Measurements from ENCODE around the gene PIK3C2B.
A peak's percentile ranks its signal among the peaks of the same experiment; 100 is the strongest.

The PIK3C2B gene

DNA sequence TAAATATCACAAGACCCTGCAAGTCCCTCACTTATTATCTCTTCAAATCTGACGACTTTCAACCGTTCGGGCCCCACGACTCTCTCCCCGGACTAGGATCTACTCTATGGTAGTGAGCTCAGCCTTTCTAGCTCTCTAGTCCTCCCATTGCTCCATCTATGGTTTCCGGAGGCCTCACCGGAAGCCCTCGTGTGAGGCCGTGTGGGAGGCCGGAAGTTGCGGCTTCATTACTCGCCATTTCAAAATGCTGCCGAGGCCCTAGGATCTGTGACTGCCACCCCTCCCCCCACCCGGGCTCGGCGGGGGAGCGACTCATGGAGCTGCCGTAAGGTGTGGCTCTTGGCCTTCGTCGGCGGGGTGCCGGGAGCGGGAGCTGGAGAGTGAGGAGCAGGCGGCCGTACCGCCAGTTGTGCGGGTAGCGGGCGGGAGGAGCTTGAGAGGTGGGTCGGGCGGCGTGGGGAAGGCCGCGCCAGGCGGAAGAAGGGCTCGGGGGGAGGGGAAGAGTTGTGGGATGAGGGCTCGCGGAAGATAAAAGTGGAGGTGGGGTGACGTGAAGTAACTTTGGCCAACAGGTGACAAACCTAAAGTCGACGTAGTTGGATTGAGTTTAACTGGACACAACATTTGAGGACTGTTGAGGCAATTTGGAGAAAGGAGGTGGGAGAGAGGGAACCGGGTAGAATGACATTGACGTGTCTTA lies 21.7 kb upstream of the PIK3C2B start, which contains the start of gene MDM4:
TSS of gene MDM4 (plus strand) at position 227 of the 700 bp plus-strand sequence. CDS start 9,113 bp downstream, outside the sequence.
- peak; percentile 79 for DNase-seq (ENCODE audit: low read depth)
- TF ChIP-seq, protein P1, sequence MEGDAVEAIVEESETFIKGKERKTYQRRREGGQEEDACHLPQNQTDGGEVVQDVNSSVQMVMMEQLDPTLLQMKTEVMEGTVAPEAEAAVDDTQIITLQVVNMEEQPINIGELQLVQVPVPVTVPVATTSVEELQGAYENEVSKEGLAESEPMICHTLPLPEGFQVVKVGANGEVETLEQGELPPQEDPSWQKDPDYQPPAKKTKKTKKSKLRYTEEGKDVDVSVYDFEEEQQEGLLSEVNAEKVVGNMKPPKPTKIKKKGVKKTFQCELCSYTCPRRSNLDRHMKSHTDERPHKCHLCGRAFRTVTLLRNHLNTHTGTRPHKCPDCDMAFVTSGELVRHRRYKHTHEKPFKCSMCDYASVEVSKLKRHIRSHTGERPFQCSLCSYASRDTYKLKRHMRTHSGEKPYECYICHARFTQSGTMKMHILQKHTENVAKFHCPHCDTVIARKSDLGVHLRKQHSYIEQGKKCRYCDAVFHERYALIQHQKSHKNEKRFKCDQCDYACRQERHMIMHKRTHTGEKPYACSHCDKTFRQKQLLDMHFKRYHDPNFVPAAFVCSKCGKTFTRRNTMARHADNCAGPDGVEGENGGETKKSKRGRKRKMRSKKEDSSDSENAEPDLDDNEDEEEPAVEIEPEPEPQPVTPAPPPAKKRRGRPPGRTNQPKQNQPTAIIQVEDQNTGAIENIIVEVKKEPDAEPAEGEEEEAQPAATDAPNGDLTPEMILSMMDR (IDR thresholded peaks at IDR 0.05; ENCODE audit: control insufficient read depth, insufficient read depth, low read depth, low read length, missing control alignments), result no peak
- peak within 1 kb of the TSS; percentile 87 for H3K4me3 ChIP-seq (ENCODE audit: control insufficient read depth, low read depth, low read length)

DNA sequence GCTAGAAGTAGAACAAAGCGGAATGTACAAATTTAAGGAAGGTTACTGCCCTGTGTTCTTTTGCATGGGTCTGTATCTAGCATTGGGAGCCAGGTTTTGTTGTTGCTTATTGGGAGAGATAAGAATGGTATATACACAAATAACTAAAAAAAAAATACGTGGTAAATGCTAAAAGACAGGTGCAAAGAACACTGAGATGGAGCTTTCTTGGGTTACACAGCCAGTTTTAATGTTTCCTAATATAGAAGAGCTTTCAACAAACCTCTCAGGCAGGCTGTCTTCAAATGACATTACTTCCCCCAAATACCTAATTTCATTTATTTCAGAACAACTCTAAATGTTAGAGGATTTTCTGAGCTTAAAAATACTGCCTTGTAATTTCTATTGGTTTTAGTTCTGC lies 20.2 kb upstream of the PIK3C2B start:
- H3K4me3 ChIP-seq (ENCODE audit: control insufficient read depth, low read depth, low read length), result no peak overlapping the region
- TF ChIP-seq, protein P1 (IDR thresholded peaks at IDR 0.05; ENCODE audit: control insufficient read depth, insufficient read depth, low read depth, low read length, missing control alignments), result no peak
- DNase-seq (ENCODE audit: low read depth), result no peak

DNA sequence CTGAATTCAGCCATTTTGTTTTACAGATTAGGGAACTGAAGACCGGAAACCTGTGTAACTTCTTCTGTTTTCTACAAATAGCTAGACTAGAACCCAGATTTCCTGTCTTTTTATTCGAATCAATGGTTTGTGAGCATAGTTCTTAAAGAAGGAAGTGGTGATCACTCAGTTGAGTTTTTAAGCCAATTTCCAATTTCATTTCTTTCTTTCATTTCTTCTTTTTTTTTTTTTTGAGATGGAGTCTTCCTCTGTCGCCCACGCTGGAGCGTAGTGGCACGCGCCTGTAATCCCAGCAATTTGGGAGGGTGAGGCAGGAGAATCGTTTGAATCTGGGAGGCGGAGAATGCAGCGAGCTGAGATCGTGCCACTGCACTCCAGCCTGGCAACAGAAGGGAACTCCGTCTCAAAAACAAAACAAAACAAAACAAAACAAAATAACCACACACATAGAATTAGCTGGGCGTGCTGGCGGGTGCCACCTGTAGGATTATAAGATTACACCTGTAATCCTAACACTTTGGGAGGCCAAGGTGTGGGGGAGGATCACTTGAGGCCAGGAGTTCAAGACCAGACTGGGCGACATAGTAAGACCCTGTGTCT lies 18.6 kb upstream of the PIK3C2B start:
- TF ChIP-seq, protein P1 (IDR thresholded peaks at IDR 0.05; ENCODE audit: control insufficient read depth, insufficient read depth, low read depth, low read length, missing control alignments), result no peak
- H3K4me3 ChIP-seq (ENCODE audit: control insufficient read depth, low read depth, low read length), result no peak overlapping the region
- DNase-seq (ENCODE audit: low read depth), result no peak

DNA sequence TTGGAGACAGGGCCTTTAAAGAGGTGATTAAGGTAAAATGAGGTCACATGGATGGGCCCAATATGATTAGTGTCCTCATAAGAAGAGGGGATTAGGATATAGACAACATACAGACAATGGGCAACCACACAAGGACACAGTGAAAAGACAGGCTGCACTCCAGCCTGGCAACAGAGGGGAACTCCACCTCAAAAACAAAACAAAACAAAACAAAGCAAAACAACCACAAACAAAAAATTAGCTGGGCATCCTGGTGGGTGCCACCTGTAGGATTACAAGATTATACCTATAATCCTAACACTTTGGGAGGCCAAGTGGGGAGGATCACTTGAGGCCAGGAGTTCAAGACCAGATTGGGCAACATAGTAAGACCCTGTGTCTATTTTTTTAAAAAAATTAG lies 16.8 kb upstream of the PIK3C2B start:
- no peak for DNase-seq (ENCODE audit: low read depth)
- no peak overlapping the region for H3K4me3 ChIP-seq (ENCODE audit: control insufficient read depth, low read depth, low read length)
- TF ChIP-seq, protein P1 (IDR thresholded peaks at IDR 0.05; ENCODE audit: control insufficient read depth, insufficient read depth, low read depth, low read length, missing control alignments), result no peak

DNA sequence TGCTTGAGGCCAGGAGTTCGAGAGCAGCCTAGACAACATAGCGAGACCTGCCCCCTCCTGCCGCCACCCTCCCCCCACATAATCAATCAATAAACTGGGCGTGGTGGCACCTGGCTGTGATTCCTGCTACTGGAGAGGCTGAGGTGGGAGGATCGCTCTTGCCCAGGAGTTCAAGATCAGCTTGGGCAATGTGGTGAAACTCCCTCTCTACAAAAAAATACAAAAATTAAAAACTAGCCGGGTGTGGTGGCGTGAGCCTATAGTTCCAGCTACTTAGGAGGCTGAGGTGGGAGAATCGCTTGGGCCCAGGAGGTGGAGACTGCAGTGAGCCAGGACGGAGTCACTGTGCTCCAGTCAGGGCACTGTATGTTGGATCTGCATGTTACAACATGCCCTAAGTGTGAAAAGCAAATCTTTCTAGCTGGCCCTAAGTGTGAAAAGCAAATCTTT lies 14.6 kb upstream of the PIK3C2B start:
- TF ChIP-seq, protein P1 (IDR thresholded peaks at IDR 0.05; ENCODE audit: control insufficient read depth, insufficient read depth, low read depth, low read length, missing control alignments), result no peak
- H3K4me3 ChIP-seq (ENCODE audit: control insufficient read depth, low read depth, low read length), result no peak overlapping the region
- DNase-seq (ENCODE audit: low read depth), result no peak

DNA sequence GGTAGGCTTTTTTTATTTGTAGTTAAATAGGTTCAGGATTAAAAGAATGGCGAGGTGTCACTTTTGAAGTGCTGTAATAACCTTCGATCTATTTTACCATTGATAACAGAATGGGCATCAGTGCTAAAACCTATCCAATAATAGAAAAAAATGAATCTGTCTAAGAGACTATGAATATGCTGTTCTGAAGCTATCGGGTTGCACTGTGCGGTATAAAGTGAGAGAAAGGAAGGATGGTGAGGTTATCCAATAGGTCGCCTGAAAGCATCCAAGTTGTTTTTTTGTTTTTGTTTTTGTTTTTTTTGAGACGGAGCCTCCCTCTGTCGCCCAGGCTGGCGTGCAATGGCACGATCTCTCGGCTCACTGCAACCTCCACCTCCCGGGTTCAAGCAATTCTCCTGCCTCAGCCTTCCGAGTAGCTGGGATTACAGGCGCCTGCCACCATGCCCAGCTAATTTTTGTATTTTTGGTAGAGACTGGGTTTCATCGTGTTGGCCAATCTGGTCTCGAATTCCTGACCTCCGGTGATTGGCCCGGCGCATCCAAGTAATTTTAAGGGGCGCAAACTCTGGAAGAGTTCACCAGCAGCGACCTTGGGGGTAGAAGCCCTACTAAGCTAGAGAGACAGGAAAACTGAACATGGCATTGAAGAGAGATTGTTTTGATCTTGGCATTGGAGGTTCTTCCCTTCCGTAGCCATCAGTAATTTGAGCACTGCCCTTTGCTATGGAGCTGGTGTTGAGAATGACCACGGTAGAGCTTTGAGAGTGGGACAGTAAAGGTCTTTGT lies 12.9 kb upstream of the PIK3C2B start:
- TF ChIP-seq, protein P1 (IDR thresholded peaks at IDR 0.05; ENCODE audit: control insufficient read depth, insufficient read depth, low read depth, low read length, missing control alignments), result no peak
- no peak for DNase-seq (ENCODE audit: low read depth)
- H3K4me3 ChIP-seq (ENCODE audit: control insufficient read depth, low read depth, low read length), result peak overlapping the region; percentile 35
